ENCODE results near the gene AKR1E2.
"Not testable (repeated sequence)": the region's sequence is repeated elsewhere in the genome, so short reads cannot be mapped to it uniquely, and the experiment has no call there.

AKR1E2 gene

DNA sequence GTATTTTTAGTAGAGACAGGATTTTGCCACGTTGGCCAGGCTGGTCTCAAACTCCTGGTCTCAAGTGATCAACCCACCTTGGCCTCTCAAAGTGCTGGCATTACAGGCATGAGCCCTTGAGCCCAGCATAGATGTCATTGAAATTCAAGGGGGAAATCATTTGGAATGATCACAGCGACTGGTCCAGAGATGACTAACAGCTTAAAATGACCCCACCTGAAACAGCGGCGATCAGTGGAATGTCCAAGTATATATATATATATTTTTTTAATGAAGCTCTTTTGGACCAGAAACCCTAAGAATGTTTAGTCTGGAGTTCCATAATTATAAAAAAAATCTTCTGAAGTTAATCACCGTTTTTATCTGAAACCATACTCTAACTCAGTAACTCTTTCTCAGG lies 12.5 kb upstream of the AKR1E2 start:
- no peak for DNase-seq (ENCODE audit: low spot score)

DNA sequence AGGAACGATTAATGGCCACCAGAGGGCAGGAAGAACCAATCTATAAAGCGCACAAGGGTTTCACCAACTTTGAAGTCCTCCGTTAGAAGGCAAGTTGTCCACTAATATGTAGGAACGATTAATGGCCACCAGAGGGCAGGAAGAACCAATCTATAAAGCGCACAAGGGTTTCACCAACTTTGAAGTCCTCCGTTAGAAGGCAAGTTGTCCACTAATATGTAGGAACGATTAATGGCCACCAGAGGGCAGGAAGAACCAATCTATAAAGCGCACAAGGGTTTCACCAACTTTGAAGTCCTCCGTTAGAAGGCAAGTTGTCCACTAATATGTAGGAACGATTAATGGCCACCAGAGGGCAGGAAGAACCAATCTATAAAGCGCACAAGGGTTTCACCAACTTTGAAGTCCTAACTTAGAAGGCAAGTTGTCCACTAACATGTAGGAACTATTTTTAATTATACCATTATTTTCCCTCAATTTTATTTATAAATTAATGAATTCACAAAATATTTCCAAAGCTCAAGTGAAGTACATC lies 10.3 kb upstream of the AKR1E2 start:
- DNase-seq (ENCODE audit: low spot score): not testable (repeated sequence)

DNA sequence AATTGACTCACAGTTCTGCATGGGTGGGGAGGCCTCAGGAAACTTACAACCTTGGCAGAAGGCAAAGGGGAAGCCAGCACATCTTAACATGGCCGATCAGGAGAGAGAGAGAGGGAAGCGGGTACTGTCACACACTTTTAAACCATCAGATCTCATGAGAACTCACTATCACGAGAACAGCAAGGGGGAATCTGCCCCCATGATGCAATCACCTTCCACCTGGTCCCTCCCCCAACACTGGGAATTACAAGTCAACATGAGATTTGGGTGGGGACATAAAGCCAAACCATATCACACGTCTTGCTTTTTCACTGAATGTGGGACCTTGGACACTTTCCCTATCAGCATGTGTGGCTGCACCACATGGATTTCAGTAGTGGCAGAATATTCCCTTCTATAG lies 9.0 kb upstream of the AKR1E2 start:
- no peak for DNase-seq (ENCODE audit: low spot score)

DNA sequence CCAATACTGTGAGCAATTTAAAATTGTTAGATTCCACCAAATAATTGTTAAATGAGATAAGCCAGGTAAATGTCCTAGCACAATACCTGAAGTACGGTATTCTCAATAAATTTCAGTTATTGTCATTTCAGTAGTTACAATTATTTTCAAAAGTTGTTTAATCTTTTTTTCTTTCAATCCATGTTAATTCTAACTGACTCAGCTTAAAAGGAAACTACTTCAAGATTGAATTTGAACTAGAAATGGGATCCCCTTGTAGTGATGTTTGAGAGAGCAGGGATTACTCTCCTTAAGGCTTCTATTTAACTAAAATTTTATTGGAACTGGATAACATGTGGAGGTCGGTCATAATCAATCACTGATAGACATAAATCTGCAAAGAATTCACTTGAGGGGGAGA lies 6.9 kb upstream of the AKR1E2 start:
- no peak for DNase-seq (ENCODE audit: low spot score)

DNA sequence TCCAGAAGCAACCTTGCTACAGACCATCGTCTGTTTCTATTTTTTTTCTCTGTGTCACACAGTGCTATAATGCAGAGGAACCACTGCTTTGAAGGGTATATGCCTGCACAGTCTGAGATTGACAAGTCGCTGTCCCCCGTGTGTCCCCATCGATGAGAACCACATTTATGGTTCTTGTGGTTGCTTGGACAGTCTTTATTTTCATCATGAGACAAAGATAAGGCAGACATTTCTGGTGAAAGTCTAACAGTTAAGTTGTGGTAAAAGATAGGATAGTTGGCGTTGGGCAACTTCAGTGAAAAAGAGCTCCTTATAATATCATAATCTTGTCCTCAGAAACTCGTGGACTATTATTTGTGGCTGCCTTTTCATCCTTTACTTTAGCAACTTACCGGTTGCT lies 6.3 kb upstream of the AKR1E2 start:
- DNase-seq (ENCODE audit: low spot score): no peak

DNA sequence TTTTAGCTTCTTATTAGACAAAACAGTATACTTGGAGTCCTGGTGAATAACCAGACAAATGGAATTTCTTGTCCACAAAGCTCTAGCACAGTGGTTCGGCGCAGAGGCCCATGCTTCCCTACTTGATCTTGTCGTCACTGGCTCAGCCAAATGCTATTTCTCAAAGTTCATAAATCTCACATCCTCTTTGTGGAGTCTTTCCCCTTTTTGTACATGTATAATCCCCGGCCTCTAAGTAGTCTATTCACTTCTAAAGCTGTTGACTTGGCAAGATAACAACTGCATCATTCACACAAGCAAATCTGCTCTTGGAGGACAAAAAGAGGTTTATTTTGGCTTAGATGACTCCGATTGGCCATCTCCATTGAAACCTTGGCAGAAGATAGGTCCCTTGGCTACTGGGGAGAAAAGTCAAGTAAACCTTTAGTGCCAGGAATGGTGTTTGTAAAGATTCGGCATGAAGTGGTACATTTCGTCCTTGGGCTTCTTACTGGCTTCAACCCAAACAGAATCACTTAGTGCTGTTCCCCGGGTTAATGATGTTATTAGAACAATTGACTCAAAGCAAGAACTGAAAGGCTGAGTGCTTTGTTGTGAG lies 5.1 kb upstream of the AKR1E2 start:
- DNase-seq (ENCODE audit: low spot score): peak; percentile 45

DNA sequence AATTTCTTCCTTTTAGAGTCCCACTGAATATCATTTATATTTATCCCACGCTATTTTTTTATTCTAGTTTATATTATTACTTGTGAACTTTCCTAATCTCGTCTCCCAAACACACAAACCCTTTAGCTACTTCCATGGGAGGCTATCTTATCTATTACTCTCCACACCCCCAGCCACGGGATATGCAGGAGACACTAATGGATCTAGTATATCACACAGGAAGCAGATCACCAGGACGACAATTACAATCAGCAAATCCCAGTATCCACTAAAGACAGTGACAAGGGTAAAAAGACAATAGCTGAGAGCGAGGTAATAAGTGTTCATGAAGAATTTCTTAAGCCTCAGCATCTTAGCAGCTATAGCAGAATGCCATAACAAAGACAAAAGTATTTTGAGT lies 3.8 kb upstream of the AKR1E2 start:
- no peak for DNase-seq (ENCODE audit: low spot score)

DNA sequence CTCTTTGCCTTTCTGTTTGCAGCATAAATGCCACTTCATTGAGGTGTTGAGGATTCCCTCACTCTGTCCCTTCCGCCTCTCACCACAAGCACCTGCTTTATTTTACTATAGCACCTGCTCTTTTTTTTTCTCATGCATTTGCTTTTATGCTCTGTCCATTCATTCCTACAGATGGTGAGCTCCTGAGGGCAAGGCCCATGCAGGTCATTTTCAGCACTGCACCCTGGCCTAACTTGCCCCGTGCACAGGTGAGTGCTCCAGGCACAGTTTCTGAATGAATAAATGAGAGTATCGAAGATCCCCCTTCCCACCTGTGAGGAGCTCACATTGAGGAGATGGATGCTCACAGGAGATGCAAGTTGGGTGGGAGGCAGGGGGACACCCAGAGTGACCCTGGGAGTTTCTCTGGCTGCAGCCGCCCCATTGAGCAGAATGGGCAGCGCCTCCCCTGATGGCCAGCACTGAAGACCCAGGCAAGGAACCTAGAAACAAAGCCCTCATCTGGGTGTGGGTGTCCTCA lies 1.2 kb upstream of the AKR1E2 start:
- no peak for DNase-seq (ENCODE audit: low spot score)

DNA sequence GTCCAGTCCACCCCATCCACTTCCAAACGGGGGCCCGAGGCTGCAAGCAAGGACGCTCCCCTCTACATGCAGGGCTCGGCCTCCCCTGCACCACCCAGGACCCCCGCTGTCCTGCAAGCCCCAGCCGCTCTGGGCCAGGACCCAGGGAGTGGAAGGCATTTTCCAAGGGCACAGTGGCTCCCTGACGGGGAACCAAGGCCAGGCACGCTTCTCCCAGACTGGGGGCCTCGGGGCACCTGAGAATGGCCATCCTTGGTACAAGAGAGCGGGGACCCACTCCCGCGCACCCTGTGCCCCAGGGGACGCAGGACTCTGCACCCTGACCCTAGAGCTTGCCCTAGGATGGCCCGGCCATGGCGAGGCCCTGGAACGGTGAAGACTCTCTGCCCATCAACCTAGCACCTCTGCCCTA lies 545 bp upstream of the AKR1E2 start:
- DNase-seq (ENCODE audit: low spot score): no peak

DNA sequence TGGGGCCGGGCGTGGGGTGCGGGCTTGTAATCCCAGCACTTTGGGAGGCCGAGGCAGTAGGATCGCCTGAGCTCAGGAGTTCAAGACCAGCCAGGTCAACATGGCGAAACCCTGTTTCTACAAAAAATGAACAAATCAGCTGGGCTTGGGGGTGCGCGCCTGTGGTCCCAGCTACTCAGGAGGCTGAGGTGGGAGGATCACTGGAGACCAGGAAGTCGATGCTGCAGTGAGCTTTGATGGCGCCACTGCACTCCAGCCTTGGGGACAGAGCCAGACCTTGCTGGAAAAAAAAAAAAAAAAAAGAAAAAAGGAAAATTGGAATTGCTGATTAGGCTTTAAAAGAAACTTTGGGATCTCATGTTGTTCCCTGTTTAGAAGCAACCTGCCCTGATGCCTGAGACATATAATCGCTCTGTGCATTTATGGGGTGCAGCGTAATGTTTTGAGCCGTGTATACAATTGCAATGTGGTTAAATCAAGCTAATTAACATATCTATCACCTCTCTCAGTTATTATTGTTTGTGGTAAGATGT lies 851 bp downstream of the AKR1E2 start:
- DNase-seq (ENCODE audit: low spot score): no peak

DNA sequence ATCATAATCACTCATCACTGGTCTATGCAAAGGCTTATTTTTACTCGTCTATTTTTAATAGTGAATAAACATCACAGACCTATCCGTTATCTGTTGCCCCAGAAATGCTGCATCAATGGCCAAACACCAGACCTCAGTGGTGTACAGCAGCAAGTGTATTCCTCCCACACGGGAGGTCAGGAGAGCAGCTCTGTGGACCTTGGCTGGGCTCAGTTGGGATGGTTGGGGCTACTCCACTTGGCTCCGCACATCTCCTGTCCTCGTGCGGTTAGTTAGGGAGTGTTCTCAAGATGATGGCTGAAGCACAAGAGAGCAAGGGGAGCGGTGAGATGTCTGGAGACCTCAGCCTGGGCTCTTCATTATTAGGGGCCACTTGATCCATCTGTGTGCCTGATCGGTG lies 2.0 kb downstream of the AKR1E2 start:
- no peak for DNase-seq (ENCODE audit: low spot score)

DNA sequence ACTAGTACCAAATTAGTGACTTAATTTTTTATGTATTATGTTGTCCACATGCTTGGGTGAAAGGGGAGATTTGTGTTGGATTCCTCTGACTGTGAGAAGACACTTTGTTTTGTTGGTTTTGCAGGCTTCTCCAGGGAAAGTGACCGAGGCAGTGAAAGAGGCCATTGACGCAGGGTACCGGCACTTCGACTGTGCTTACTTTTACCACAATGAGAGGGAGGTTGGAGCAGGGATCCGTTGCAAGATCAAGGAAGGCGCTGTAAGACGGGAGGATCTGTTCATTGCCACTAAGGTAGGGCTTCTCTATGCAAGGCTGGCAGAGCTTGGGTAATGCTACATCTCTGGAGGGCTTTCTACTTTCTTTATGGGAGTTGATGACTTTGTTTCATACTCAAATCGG lies 4.5 kb downstream of the AKR1E2 start:
- DNase-seq (ENCODE audit: low spot score): no peak

DNA sequence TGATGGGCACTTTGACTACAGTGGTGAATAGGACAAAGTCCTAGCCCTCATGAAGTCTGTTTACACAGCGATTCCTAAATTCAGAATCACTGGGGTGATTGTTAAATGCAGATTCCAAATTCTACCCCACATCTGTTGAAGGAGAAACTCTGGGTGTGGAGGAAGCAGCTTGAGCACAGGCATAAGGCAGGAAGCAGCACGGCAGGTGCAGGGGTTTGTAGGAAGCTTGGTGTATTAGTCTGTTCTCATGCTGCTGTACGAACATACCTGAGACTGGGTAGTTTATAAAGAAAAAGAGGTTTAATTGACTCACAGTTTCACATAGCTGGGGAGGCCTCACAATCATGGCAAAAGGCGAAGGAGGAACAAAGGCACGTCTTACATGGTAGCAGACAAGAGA lies 5.1 kb downstream of the AKR1E2 start:
- DNase-seq (ENCODE audit: low spot score): no peak

DNA sequence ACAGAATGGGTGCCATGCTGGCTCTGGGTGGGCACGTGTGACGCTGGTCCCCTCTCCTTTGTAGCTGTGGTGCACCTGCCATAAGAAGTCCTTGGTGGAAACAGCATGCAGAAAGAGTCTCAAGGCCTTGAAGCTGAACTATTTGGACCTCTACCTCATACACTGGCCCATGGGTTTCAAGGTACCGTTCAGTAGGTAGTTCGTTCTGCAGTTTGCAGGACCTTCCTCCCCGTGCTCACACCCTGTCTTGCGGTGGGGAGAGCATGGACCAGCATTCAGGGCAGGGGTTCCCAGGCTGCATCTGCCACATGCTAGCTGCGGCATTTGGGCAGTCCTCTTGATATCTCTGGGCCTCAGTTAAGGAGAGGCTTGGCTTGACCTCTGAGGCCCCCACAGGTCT lies 7.3 kb downstream of the AKR1E2 start:
- DNase-seq (ENCODE audit: low spot score): no peak

DNA sequence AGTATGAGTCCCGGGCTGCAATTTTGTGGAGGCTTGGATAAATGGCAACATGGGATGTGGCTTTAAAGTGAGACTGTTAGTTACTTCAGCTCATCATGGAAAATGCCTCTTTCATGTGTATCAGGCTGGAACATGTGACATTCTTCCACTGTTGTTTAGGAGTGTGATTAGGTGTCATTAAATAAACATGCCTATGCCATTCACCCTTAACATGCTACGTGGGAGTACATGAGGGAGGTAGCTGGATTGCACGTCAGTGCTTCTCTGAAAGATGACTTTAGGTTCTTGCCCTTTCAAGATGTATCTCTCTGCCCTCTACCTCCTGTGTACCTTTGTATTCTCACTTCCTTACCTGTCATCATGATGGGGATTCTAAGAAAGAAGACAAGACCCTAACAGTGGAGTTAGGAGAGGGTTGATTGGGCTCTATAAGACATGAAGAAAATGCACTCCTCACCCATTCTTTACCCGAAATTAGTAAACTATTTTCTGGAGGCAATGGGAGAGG lies 8.9 kb downstream of the AKR1E2 start:
- DNase-seq (ENCODE audit: low spot score): no peak

DNA sequence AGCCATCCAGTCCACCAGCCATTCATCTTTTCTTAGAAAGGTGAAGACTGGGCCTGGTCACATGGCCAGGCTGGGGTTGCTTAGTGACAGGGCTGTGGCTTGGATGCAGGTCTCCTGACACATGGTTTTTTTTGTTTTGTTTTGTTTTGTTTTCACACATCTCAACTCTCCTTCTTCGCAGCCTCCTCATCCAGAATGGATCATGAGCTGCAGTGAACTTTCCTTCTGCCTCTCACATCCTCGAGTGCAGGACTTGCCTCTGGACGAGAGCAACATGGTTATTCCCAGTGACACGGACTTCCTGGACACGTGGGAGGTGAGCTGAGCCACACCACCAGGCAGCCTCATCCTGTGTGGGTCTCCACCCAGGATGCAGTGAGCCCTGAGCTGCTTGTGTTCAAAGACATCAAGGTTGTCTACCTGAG lies 9.5 kb downstream of the AKR1E2 start:
- no peak for DNase-seq (ENCODE audit: low spot score)

DNA sequence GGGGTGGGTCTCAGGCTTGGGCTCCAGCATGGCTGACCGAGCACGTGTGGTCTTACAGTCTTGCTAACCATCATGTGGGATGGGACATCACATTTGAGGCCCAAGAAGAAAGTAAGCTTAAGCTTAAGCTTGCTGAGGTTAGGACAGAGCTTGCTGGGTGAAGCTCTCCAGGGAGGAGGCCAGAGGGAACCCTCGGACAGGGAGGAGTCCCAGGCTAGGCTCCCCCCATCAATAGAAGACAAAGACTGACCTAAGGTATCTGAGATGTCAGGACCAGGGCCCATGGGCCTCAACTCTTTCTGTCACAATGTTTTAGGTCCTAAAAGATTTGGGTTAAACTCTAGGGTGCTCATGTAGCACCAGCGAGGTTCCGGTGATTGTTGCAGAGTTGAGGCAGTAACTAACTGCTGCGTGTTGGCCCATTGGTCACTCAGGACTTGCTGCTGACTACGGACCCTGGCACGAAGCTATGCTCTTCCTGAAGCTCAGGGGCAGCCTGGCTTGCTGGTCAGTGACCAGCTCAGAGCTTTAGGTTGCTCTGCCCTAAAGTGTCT lies 10.5 kb downstream of the AKR1E2 start:
- no peak for DNase-seq (ENCODE audit: low spot score)

DNA sequence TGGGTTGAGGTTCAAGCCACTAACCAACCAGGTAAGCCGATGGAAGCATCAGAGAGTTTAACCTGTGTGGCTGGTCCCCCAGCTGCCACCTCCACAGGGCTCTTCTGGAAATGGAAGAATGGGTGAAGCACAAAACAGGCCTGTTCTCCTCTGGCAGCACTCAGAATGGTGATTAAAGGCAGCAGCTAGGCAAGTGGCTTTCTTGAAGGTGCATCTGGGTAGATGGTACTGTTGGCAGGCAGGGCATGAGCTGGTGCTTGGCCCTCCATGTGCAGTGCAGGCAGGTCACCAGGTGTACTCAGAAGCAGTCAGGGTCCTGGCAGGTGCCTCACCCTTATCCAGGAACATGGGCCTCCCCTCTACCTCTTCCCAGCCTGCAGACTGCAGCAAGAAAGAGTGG lies 11.5 kb downstream of the AKR1E2 start:
- DNase-seq (ENCODE audit: low spot score): no peak

DNA sequence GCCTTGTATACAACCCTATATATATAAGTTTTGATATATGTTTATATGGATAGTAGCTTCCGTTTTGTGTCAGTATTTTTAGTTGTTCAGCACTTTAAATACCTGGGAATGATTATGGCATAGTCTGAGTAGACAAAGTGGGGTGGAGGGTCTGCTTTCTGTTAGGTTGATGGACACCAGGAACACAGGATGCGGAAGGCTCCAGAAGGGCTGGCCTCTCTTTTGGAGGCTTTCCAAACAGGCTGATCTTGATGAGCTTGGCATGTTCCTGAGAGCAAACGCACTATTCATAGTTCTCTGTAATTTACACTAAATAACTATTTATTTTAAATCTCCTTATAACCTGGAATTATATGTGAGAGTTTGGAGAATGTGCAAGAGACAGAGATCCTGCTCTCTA lies 12.7 kb downstream of the AKR1E2 start:
- no peak for DNase-seq (ENCODE audit: low spot score)

DNA sequence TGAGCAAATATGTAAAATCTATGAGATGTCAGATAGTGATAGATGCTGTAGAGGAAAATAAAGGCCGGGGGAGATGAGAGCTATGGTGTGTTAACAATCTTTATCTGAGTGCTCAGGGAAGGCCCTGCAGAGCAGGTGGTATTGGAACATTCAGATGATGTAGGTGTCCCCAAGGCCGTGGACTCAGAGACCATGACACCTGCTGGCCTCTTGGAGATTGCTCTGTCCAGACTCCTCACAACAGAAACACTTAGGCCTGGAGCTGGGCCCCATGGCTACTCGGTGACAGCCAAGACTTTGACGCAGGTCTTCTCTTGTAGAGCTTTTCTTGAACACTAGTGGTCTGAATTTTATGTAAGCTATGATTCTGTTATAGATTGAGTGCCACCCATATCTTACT lies 13.3 kb downstream of the AKR1E2 start:
- no peak for DNase-seq (ENCODE audit: low spot score)

DNA sequence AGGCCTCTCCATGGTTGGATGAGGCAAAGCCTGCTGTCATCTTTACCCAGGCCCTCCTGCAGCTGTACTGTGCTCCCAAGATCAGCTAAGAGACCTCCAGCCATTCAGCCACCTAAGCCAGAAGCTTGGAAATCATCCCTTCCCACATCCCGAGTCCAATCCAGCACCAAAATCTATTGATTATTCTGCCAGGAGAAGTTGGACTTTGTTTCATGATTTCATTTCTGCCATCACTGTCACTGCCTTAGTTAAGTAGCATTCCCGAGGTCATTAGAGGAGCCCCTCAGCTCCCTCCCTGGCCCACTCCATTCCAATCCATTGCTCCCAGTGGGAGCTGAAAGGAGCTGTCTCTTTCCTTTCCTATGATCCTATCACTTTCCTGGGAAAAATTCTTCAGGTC lies 14.1 kb downstream of the AKR1E2 start:
- DNase-seq (ENCODE audit: low spot score): no peak

DNA sequence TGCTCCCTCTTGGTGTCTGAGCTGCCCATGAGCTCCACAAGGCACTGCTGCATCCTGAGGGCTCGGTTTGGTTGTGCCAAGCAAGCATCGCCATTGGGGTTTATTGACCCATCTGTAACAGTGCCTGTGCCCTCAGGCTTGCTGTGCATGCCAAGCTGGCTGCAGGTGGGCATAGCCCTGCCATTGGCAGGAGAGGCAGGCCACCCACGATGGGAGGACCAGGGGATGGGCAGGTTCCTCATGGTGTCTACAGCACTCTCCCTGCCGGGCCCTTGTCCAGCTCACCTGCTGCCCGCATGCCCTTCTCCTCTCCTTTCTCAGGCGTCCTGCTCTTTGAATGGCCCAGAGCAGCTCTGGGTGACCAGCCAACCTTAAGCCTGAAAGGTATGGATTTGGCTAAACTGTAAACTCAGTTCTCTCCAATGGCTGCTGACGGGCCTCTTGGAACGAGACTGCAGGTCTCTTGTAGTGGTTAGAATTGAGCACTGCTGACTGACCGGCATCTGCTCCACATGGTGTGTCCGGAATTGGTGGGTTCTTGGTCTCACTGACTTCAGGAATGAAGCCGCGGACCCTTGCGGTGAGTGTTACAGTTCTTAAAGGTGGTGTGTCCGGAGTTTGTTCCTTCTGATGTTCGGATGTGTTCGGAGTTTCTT lies 17.6 kb downstream of the AKR1E2 start:
- DNase-seq (ENCODE audit: low spot score): no peak

DNA sequence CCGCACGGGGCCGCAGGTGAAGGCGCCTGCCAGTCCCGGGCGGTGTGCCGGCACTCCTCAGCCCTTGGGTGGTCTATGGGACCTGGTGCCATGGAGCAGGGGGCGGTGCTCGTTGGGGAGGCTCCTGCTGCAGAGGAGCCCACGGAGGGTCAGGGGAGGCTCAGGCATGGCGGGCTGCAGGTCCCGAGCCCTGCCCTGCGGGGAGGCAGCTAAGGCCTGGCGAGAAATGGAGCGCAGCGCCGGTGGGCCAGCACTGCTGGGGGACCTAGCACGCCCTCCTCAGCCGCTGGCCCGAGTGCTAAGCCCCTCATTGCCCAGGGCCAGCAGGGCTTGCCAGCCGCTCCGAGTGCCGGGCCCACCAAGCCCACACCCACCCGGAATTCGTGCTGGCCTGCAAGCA lies 18.9 kb downstream of the AKR1E2 start:
- no peak for DNase-seq (ENCODE audit: low spot score)

All from putamen (tissue), 1 donor.